Activated gamma-delta T cell treated with Interleukin-2 at 50 U/mL for 16 hours (primary cell): ENCODE measurements around the gene FSTL5.

Experiments used
- DNase-seq: peaks from one replicate; pipeline ENCODE4 v3.0.0-alpha.2; 2020

FSTL5 gene

GRCh38 chr4:161936625-161937550 lies 226.9 kb downstream of the FSTL5 start:
- DNase-seq: no peak

- no peak for DNase-seq
Measured at GRCh38 chr4:161931089-161931488, 232.7 kb downstream of the FSTL5 start.

GRCh38 chr4:161929956-161930355 lies 233.8 kb downstream of the FSTL5 start:
- no peak for DNase-seq

GRCh38 chr4:161926033-161926828 lies 237.6 kb downstream of the FSTL5 start:
- no peak for DNase-seq

GRCh38 chr4:161920304-161921052 lies 243.3 kb downstream of the FSTL5 start:
- no peak for DNase-seq

GRCh38 chr4:161919442-161920220 lies 244.2 kb downstream of the FSTL5 start:
- DNase-seq: no peak

GRCh38 chr4:161916035-161916434 lies 247.8 kb downstream of the FSTL5 start:
- DNase-seq: no peak

- DNase-seq: no peak
Measured at GRCh38 chr4:161907590-161907955, 256.2 kb downstream of the FSTL5 start.

- no peak for DNase-seq
Measured at GRCh38 chr4:161906836-161907589, 256.8 kb downstream of the FSTL5 start.

- DNase-seq: no peak
Measured at GRCh38 chr4:161900110-161900509, 263.7 kb downstream of the FSTL5 start.

- DNase-seq: no peak
Measured at GRCh38 chr4:161894493-161895167, 269.2 kb downstream of the FSTL5 start.

- no peak for DNase-seq
Measured at GRCh38 chr4:161894014-161894413, 269.8 kb downstream of the FSTL5 start.

GRCh38 chr4:161893566-161893965 lies 270.2 kb downstream of the FSTL5 start:
- DNase-seq: no peak

- DNase-seq: no peak
Measured at GRCh38 chr4:161892951-161893350, 270.8 kb downstream of the FSTL5 start.

GRCh38 chr4:161883157-161883556 lies 280.6 kb downstream of the FSTL5 start:
- no peak for DNase-seq

GRCh38 chr4:161881370-161881769 lies 282.4 kb downstream of the FSTL5 start:
- no peak for DNase-seq

GRCh38 chr4:161869511-161869910 lies 294.3 kb downstream of the FSTL5 start:
- DNase-seq: no peak

GRCh38 chr4:161856711-161857326 lies 307.0 kb downstream of the FSTL5 start:
- no peak for DNase-seq

- DNase-seq: no peak
Measured at GRCh38 chr4:161850631-161851030, 313.2 kb downstream of the FSTL5 start.

- no peak for DNase-seq
Measured at GRCh38 chr4:161841759-161842158, 322.0 kb downstream of the FSTL5 start.

- no peak for DNase-seq
Measured at GRCh38 chr4:161829591-161829990, 334.2 kb downstream of the FSTL5 start.
